ENCODE measurements around the gene TIRAP. TPM values are rescaled to one million over a fixed set of nuclear protein-coding genes. Genes with fewer than 3 reads are reported as not detected.

The TIRAP gene
- total and polyA plus RNA-seq, 2 donors (not counting 1 experiment from before 2014, with no cell fraction given), result 4.8 to 5.4 TPM

GRCh38 chr11:126328444-126328843, 45.6 kb downstream of the TIRAP start:
- DNase-seq (ENCODE audit: low read depth in 2 of 2), result no peak
- Histone ChIP-seq H3K4me1 (ENCODE audit: control insufficient read depth, extremely low read depth, insufficient read depth, low read length) (peaks cover 10% of the 10 kb centered on the region), H3K27me3 (ENCODE audit: control insufficient read depth, insufficient read depth, low read length) (no peaks in the 10 kb centered on the region), H2AFZ (ENCODE audit: low read length) (no peak overlapping the region), H3K9ac (ENCODE audit: insufficient read depth, low read length) (no peak overlapping the region), H3K4me2 (ENCODE audit: extremely low read depth, insufficient read depth, low read length) (no peak overlapping the region), H3K36me3 (ENCODE audit: control insufficient read depth, insufficient read depth, low read length) (no peaks in the 10 kb centered on the region), H3K9me3 (ENCODE audit: control insufficient read depth, insufficient read depth, low read depth, low read length) (no peaks in the 10 kb centered on the region), H3K4me3 (replicated peaks in 1 of 4; ENCODE audit: control extremely low read depth in 1 of 4, insufficient read depth in 1 of 4, low read depth in 3 of 4, low read length in 4 of 4) (no peak overlapping the region), H4K20me1 (ENCODE audit: control insufficient read depth, extremely low read depth, insufficient read depth, low read length) (no peaks in the 10 kb centered on the region), H3K79me2 (ENCODE audit: control insufficient read depth, insufficient read depth, low read length) (no peaks in the 10 kb centered on the region), H3K27ac (ENCODE audit: insufficient read depth, low read length) (no peak overlapping the region)
- TF ChIP-seq EZH2 (IDR thresholded peaks at IDR 0.05; ENCODE audit: low read length, missing control alignments), result no peak
- no peak for TF ChIP-seq CTCF (conservative IDR thresholded peaks at IDR 0.05 in 1 of 2, IDR thresholded peaks at IDR 0.05 in 1 of 2; ENCODE audit: low read depth in 1 of 2, low read length in 2 of 2)

DNA sequence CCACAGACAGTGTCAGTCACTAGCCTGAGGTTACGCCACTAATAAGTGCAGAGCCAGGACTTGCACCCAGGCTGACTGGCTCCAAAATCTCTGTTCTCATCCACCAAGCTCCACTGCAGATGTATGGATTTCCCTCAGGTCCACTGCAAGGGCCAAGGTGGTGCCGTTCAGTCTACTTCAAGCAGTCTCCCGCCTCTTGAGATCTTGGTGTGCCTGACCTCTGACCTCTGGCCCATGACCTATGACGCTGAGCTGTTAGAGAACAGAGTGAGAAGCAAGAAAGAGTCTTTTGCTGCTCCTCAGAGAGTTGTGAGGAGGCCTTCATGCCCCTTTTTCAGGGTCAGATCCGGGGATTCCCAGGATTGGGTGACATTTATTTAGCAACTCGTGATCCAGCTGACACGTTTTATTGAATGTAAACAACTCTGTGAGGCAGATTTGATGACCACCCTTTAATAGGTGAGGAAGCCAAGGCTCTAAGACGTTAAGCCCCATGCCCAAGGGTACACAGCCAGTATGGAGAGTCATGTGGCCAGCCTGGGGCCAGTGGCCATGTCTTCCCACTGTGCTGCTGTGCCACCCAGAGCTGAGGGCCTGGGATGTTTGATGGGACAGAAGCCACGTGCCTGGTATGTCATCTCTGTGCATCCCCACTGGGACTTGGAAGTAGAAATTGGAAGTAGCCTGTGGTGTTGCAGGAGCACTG, 46.2 kb downstream of the TIRAP start:
- H3K9ac ChIP-seq (ENCODE audit: insufficient read depth, low read length), result no peak overlapping the region
- H3K4me2 ChIP-seq (ENCODE audit: extremely low read depth, insufficient read depth, low read length), result no peak overlapping the region
- no peak for DNase-seq (ENCODE audit: low read depth in 2 of 2)
- H3K27ac ChIP-seq (ENCODE audit: insufficient read depth, low read length), result no peak overlapping the region
- TF ChIP-seq EZH2 (IDR thresholded peaks at IDR 0.05; ENCODE audit: low read length, missing control alignments) (no peak), CTCF (conservative IDR thresholded peaks at IDR 0.05 in 1 of 2, IDR thresholded peaks at IDR 0.05 in 1 of 2; ENCODE audit: low read depth in 1 of 2, low read length in 2 of 2) (no peak)
- H4K20me1 ChIP-seq (ENCODE audit: control insufficient read depth, extremely low read depth, insufficient read depth, low read length), result no peaks in the 10 kb centered on the region
- H3K4me3 ChIP-seq (replicated peaks in 1 of 4; ENCODE audit: control extremely low read depth in 1 of 4, insufficient read depth in 1 of 4, low read depth in 3 of 4, low read length in 4 of 4), result no peak overlapping the region
- no peak overlapping the region for H2AFZ ChIP-seq (ENCODE audit: low read length)
- H3K27me3 ChIP-seq (ENCODE audit: control insufficient read depth, insufficient read depth, low read length), result no peaks in the 10 kb centered on the region
- no peaks in the 10 kb centered on the region for H3K79me2 ChIP-seq (ENCODE audit: control insufficient read depth, insufficient read depth, low read length)
- no peaks in the 10 kb centered on the region for H3K36me3 ChIP-seq (ENCODE audit: control insufficient read depth, insufficient read depth, low read length)
- peaks cover 10% of the 10 kb centered on the region for H3K4me1 ChIP-seq (ENCODE audit: control insufficient read depth, extremely low read depth, insufficient read depth, low read length)
- no peaks in the 10 kb centered on the region for H3K9me3 ChIP-seq (ENCODE audit: control insufficient read depth, insufficient read depth, low read depth, low read length)

- Histone ChIP-seq H3K4me3 (replicated peaks in 1 of 4; ENCODE audit: control extremely low read depth in 1 of 4, insufficient read depth in 1 of 4, low read depth in 3 of 4, low read length in 4 of 4) (no peak overlapping the region), H3K79me2 (ENCODE audit: control insufficient read depth, insufficient read depth, low read length) (no peaks in the 10 kb centered on the region)
Measured at GRCh38 chr11:126329644-126330211, 46.8 kb downstream of the TIRAP start.

More at GRCh38 chr11:126329644-126330211, 46.8 kb downstream of the TIRAP start:
- H3K9ac ChIP-seq (ENCODE audit: insufficient read depth, low read length), result no peak overlapping the region
- no peaks in the 10 kb centered on the region for H3K27me3 ChIP-seq (ENCODE audit: control insufficient read depth, insufficient read depth, low read length)
- TF ChIP-seq EZH2 (IDR thresholded peaks at IDR 0.05; ENCODE audit: low read length, missing control alignments) (no peak), CTCF (conservative IDR thresholded peaks at IDR 0.05 in 1 of 2, IDR thresholded peaks at IDR 0.05 in 1 of 2; ENCODE audit: low read depth in 1 of 2, low read length in 2 of 2) (no peak)
- H3K9me3 ChIP-seq (ENCODE audit: control insufficient read depth, insufficient read depth, low read depth, low read length), result no peaks in the 10 kb centered on the region
- H3K27ac ChIP-seq (ENCODE audit: insufficient read depth, low read length), result no peak overlapping the region
- no peak overlapping the region for H3K4me2 ChIP-seq (ENCODE audit: extremely low read depth, insufficient read depth, low read length)
- H3K4me1 ChIP-seq (ENCODE audit: control insufficient read depth, extremely low read depth, insufficient read depth, low read length), result peaks cover 12% of the 10 kb centered on the region
- H3K36me3 ChIP-seq (ENCODE audit: control insufficient read depth, insufficient read depth, low read length), result no peaks in the 10 kb centered on the region
- no peak overlapping the region for H2AFZ ChIP-seq (ENCODE audit: low read length)
- no peaks in the 10 kb centered on the region for H4K20me1 ChIP-seq (ENCODE audit: control insufficient read depth, extremely low read depth, insufficient read depth, low read length)
- no peak for DNase-seq (ENCODE audit: low read depth in 2 of 2)

All from fibroblast of lung (primary cell).